ENCODE measurements around the gene MRPL51. TPM values are rescaled to one million over a fixed set of nuclear protein-coding genes. Genes with fewer than 3 reads are reported as not detected.
"Not testable (repeated sequence)": the region's sequence is repeated elsewhere in the genome, so short reads cannot be mapped to it uniquely, and the experiment has no call there.

The MRPL51 gene
- polyA plus RNA-seq, 1 experiment, result 53.4 TPM

- H3K36me3 ChIP-seq (ENCODE audit: control insufficient read depth, insufficient read depth, low read length), result no peaks in the 10 kb centered on the region
- no peak for TF ChIP-seq CTCF (IDR thresholded peaks at IDR 0.05; ENCODE audit: insufficient read depth, low read depth, low read length)
- no peaks in the 10 kb centered on the region for H3K27me3 ChIP-seq (ENCODE audit: control insufficient read depth, insufficient read depth, low read length)
- CTCF ChIA-PET, result no interaction called here
- no peak overlapping the region for H3K4me3 ChIP-seq (ENCODE audit: low read depth, low read length)
- no peak for DNase-seq (ENCODE audit: low read depth)
- POLR2A ChIA-PET, result no interaction called here
Measured at GRCh38 chr12:6471989-6472360, 21.1 kb downstream of the MRPL51 start.

DNA sequence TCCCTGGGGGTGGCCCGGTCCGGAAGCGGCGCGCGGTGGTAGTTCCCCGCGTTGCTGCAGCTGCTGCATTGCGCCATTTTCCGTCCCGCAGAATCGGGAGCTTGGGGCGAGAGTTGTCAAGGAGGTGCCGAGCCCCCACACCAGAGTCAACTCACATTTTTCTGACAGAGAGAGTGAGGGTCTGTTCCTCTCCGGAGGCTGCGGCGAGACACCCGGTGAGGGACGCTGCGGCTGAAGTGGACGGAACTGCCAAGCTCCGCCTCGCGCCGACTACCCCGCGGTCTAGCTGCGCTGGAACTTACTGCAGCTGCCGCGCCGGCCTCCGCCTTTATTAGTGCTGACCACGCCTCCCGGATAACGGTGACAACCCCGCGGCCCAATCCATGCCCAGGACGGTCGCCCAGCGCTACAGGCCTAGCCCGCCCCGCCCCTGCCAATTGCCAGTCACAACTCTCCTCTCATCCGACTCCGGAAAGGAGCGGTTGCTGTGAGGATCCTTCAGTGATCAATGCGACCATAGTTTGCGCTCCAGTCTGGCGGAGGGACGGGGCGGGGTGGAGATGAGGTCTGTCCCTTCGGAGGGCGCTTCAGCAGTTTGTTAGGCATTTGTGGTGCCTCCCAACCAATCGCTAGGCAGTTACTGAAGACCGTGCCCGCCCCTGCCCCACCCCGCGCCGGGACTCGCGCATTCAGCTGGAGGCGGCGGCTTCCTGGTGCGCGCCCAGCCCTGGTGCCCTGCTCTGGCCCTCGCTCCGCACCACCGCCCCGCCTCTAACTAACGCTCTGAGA lies 22.5 kb downstream of the MRPL51 start, which contains the start of gene VAMP1:
Gene VAMP1, minus strand, starts transcription at position 303 of the 789 bp plus-strand sequence. Its CDS starts 146 bp downstream, at position 157.
- CTCF ChIA-PET, result interaction anchor here (0.6 to 2.8 kb wide), 11 partner anchors 12 to 481 kb away, joined by 3 to 17 read pairs (median 5); partner anchors contain the start of gene MRPL51
- Histone ChIP-seq H3K4me3 (ENCODE audit: low read depth, low read length) (peak within 1 kb of the TSS; percentile 68), H3K27me3 (ENCODE audit: control insufficient read depth, insufficient read depth, low read length) (no peaks in the 10 kb centered on the region), H3K36me3 (ENCODE audit: control insufficient read depth, insufficient read depth, low read length) (peaks cover 2% of the 10 kb centered on the region)
- POLR2A ChIA-PET, result interaction anchor here (0.6 to 1.8 kb wide), 7 partner anchors 18 to 304 kb away, joined by 3 to 14 read pairs (median 5); partner anchors contain the start of gene GAPDH
- DNase-seq (ENCODE audit: low read depth), result peak; percentile 91
- peak; percentile 2; the same call in 1 of the 2 replicates for TF ChIP-seq CTCF (IDR thresholded peaks at IDR 0.05; ENCODE audit: insufficient read depth, low read depth, low read length)

GRCh38 chr12:6469609-6470374 lies 23.3 kb downstream of the MRPL51 start:
- no peaks in the 10 kb centered on the region for H3K27me3 ChIP-seq (ENCODE audit: control insufficient read depth, insufficient read depth, low read length)
- no peak for DNase-seq (ENCODE audit: low read depth)
- CTCF ChIA-PET, result interaction anchor here (0.6 to 2.8 kb wide), 9 partner anchors 11 to 185 kb away, joined by 3 to 17 read pairs (median 6); partner anchors contain the start of gene MRPL51

GRCh38 chr12:6469092-6469491 lies 24.0 kb downstream of the MRPL51 start:
- H3K4me3 ChIP-seq (ENCODE audit: low read depth, low read length), result peak overlapping the region; percentile 1; the same call in 1 of the 2 replicates
- POLR2A ChIA-PET, result no interaction called here
- no peaks in the 10 kb centered on the region for H3K27me3 ChIP-seq (ENCODE audit: control insufficient read depth, insufficient read depth, low read length)
- no peak for DNase-seq (ENCODE audit: low read depth)
- CTCF ChIA-PET, result interaction anchor here (1.1 to 2.8 kb wide), 5 partner anchors 9 to 146 kb away, joined by 3 to 17 read pairs (median 4); no protein-coding TSS in a partner anchor
- H3K36me3 ChIP-seq (ENCODE audit: control insufficient read depth, insufficient read depth, low read length), result peaks cover 9% of the 10 kb centered on the region
- no peak for TF ChIP-seq CTCF (IDR thresholded peaks at IDR 0.05; ENCODE audit: insufficient read depth, low read depth, low read length)

More at GRCh38 chr12:6469609-6470374, 23.3 kb downstream of the MRPL51 start:
- POLR2A ChIA-PET, result interaction anchor here (1.8 kb wide), 1 partner anchor 64 kb away, joined by 10 read pairs; the partner anchor contains the start of gene GAPDH
- peaks cover 2% of the 10 kb centered on the region for H3K36me3 ChIP-seq (ENCODE audit: control insufficient read depth, insufficient read depth, low read length)
- TF ChIP-seq CTCF (IDR thresholded peaks at IDR 0.05; ENCODE audit: insufficient read depth, low read depth, low read length), result no peak
- H3K4me3 ChIP-seq (ENCODE audit: low read depth, low read length), result peak overlapping the region; percentile 68

GRCh38 chr12:6468283-6468575 lies 24.8 kb downstream of the MRPL51 start:
- CTCF ChIA-PET, result interaction anchor here (0.6 to 1.4 kb wide), 4 partner anchors 8 to 145 kb away, joined by 3 to 4 read pairs (median 3); no protein-coding TSS in a partner anchor
- no peak for DNase-seq (ENCODE audit: low read depth)
- Histone ChIP-seq H3K36me3 (ENCODE audit: control insufficient read depth, insufficient read depth, low read length) (peaks cover 12% of the 10 kb centered on the region), H3K4me3 (ENCODE audit: low read depth, low read length) (no peak overlapping the region), H3K27me3 (ENCODE audit: control insufficient read depth, insufficient read depth, low read length) (no peaks in the 10 kb centered on the region)
- TF ChIP-seq CTCF (IDR thresholded peaks at IDR 0.05; ENCODE audit: insufficient read depth, low read depth, low read length), result no peak
- POLR2A ChIA-PET, result interaction anchor here (0.7 kb wide), 1 partner anchor 132 kb away, joined by 3 read pairs; no protein-coding TSS in a partner anchor

GRCh38 chr12:6467571-6468282 lies 25.3 kb downstream of the MRPL51 start:
- H3K27me3 ChIP-seq (ENCODE audit: control insufficient read depth, insufficient read depth, low read length); DNase-seq (ENCODE audit: low read depth); H3K4me3 ChIP-seq (ENCODE audit: low read depth, low read length): not testable (repeated sequence)
- ChIA-PET CTCF (interaction anchor here (1.1 to 1.4 kb wide), 3 partner anchors 7 to 145 kb away, joined by 3 to 4 read pairs (median 3); no protein-coding TSS in a partner anchor), POLR2A (interaction anchor here (0.7 kb wide), 1 partner anchor 132 kb away, joined by 3 read pairs; no protein-coding TSS in a partner anchor)
- peaks cover 16% of the 10 kb centered on the region for H3K36me3 ChIP-seq (ENCODE audit: control insufficient read depth, insufficient read depth, low read length)
